Measurements from ENCODE around the gene RHBDF1. TPM values are rescaled to one million over a fixed set of nuclear protein-coding genes. Genes with fewer than 3 reads are reported as not detected.

RHBDF1 gene
- total and polyA plus RNA-seq, 2 donors from 2014 or later, result 12.0 to 33.1 TPM

GRCh38 chr16:101586-101985 lies 29.2 kb upstream of the RHBDF1 start:
- no peaks in the 10 kb centered on the region for H3K9me3 ChIP-seq (ENCODE audit: control insufficient read depth in 2 of 3, insufficient read depth in 1 of 3, low read length in 3 of 3)
- H3K4me3 ChIP-seq (ENCODE audit: low read length in 3 of 3), result no peak overlapping the region
- DNase-seq (no peak), FAIRE-seq (no peak)
- TF ChIP-seq, protein P1, sequence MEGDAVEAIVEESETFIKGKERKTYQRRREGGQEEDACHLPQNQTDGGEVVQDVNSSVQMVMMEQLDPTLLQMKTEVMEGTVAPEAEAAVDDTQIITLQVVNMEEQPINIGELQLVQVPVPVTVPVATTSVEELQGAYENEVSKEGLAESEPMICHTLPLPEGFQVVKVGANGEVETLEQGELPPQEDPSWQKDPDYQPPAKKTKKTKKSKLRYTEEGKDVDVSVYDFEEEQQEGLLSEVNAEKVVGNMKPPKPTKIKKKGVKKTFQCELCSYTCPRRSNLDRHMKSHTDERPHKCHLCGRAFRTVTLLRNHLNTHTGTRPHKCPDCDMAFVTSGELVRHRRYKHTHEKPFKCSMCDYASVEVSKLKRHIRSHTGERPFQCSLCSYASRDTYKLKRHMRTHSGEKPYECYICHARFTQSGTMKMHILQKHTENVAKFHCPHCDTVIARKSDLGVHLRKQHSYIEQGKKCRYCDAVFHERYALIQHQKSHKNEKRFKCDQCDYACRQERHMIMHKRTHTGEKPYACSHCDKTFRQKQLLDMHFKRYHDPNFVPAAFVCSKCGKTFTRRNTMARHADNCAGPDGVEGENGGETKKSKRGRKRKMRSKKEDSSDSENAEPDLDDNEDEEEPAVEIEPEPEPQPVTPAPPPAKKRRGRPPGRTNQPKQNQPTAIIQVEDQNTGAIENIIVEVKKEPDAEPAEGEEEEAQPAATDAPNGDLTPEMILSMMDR (IDR thresholded peaks at IDR 0.05; ENCODE audit: borderline replicate concordance, extremely low read depth, insufficient read depth), result no peak
- peak overlapping the region; percentile 30 to 51 for H3K27ac ChIP-seq (ENCODE audit: low read depth in 2 of 2, low read length in 2 of 2)
- H3K9ac ChIP-seq (ENCODE audit: low read length in 3 of 3), result no peak overlapping the region
- H3K4me1 ChIP-seq (ENCODE audit: control insufficient read depth in 2 of 3, insufficient read depth in 2 of 3, low read depth in 1 of 3, low read length in 3 of 3), result peaks cover 0 to 18% (median 9%) of the 10 kb centered on the region in 3 donors
- intact Hi-C loops (cut with DNase I), result no loop called here
- H3K27me3 ChIP-seq (ENCODE audit: control insufficient read depth, insufficient read depth, low read length), result no peaks in the 10 kb centered on the region
- H3K36me3 ChIP-seq (ENCODE audit: control insufficient read depth in 2 of 3, insufficient read depth in 3 of 3, low read length in 3 of 3), result peaks cover 0 to 4% (median 3%) of the 10 kb centered on the region in 3 donors

GRCh38 chr16:100989-101388 lies 28.6 kb upstream of the RHBDF1 start:
- no peak overlapping the region for H3K4me3 ChIP-seq (ENCODE audit: low read length in 3 of 3)
- H3K27ac ChIP-seq (ENCODE audit: low read depth in 2 of 2, low read length in 2 of 2), result peak overlapping the region in 1 of 2 donors; percentile 51
- intact Hi-C loops (cut with DNase I), result no loop called here
- no peaks in the 10 kb centered on the region for H3K27me3 ChIP-seq (ENCODE audit: control insufficient read depth, insufficient read depth, low read length)
- DNase-seq (no peak), FAIRE-seq (no peak)
- H3K9ac ChIP-seq (ENCODE audit: low read length in 3 of 3), result peak overlapping the region in 1 of 3 donors; percentile 51
- TF ChIP-seq, protein P1 (IDR thresholded peaks at IDR 0.05; ENCODE audit: borderline replicate concordance, extremely low read depth, insufficient read depth), result no peak
- H3K36me3 ChIP-seq (ENCODE audit: control insufficient read depth in 2 of 3, insufficient read depth in 3 of 3, low read length in 3 of 3), result peaks cover 2 to 4% (median 3%) of the 10 kb centered on the region in 3 donors
- no peaks in the 10 kb centered on the region for H3K9me3 ChIP-seq (ENCODE audit: control insufficient read depth in 2 of 3, insufficient read depth in 1 of 3, low read length in 3 of 3)
- H3K4me1 ChIP-seq (ENCODE audit: control insufficient read depth in 2 of 3, insufficient read depth in 2 of 3, low read depth in 1 of 3, low read length in 3 of 3), result peaks cover 0 to 18% (median 9%) of the 10 kb centered on the region in 3 donors

- FAIRE-seq (no peak), DNase-seq (no peak)
- Histone ChIP-seq H3K36me3 (ENCODE audit: control insufficient read depth in 2 of 3, insufficient read depth in 3 of 3, low read length in 3 of 3) (peaks cover 2 to 9% (median 7%) of the 10 kb centered on the region in 3 donors), H3K9me3 (ENCODE audit: control insufficient read depth in 2 of 3, insufficient read depth in 1 of 3, low read length in 3 of 3) (no peaks in the 10 kb centered on the region), H3K4me3 (ENCODE audit: low read length in 3 of 3) (no peak overlapping the region), H3K27me3 (ENCODE audit: control insufficient read depth, insufficient read depth, low read length) (no peaks in the 10 kb centered on the region), H3K4me1 (ENCODE audit: control insufficient read depth in 2 of 3, insufficient read depth in 2 of 3, low read depth in 1 of 3, low read length in 3 of 3) (peaks cover 0 to 17% (median 9%) of the 10 kb centered on the region in 3 donors), H3K27ac (ENCODE audit: low read depth in 2 of 2, low read length in 2 of 2) (no peak overlapping the region), H3K9ac (ENCODE audit: low read length in 3 of 3) (no peak overlapping the region)
- intact Hi-C loops (cut with DNase I), result no loop called here
- TF ChIP-seq, protein P1 (IDR thresholded peaks at IDR 0.05; ENCODE audit: borderline replicate concordance, extremely low read depth, insufficient read depth), result no peak
Observed at GRCh38 chr16:97822-98221, 25.4 kb upstream of the RHBDF1 start.

GRCh38 chr16:96935-97381 lies 24.5 kb upstream of the RHBDF1 start:
- H3K9me3 ChIP-seq (ENCODE audit: control insufficient read depth in 2 of 3, insufficient read depth in 1 of 3, low read length in 3 of 3), result no peaks in the 10 kb centered on the region
- DNase-seq (peak; percentile 83 to 94 (median 89)), FAIRE-seq (no peak)
- H3K4me3 ChIP-seq (ENCODE audit: low read length in 3 of 3), result no peak overlapping the region
- H3K36me3 ChIP-seq (ENCODE audit: control insufficient read depth in 2 of 3, insufficient read depth in 3 of 3, low read length in 3 of 3), result peaks cover 2 to 9% (median 7%) of the 10 kb centered on the region in 3 donors
- intact Hi-C loops (cut with DNase I), result no loop called here
- H3K27ac ChIP-seq (ENCODE audit: low read depth in 2 of 2, low read length in 2 of 2), result no peak overlapping the region
- TF ChIP-seq, protein P1 (IDR thresholded peaks at IDR 0.05; ENCODE audit: borderline replicate concordance, extremely low read depth, insufficient read depth), result peak; percentile 99
- peaks cover 0 to 8% (median 5%) of the 10 kb centered on the region in 3 donors for H3K4me1 ChIP-seq (ENCODE audit: control insufficient read depth in 2 of 3, insufficient read depth in 2 of 3, low read depth in 1 of 3, low read length in 3 of 3)
- no peak overlapping the region for H3K9ac ChIP-seq (ENCODE audit: low read length in 3 of 3)
- H3K27me3 ChIP-seq (ENCODE audit: control insufficient read depth, insufficient read depth, low read length), result no peaks in the 10 kb centered on the region

All from kidney (tissue), 14 donors.